HG03571 (cell line): ENCODE results near the gene ABCC11.

Experiments
- ATAC-seq: cut with Tn5 transposase; IDR thresholded peaks from one replicate; pipeline ENCODE4 v1.9.1; 2021; ENCODE audit not compliant: unreplicated experiment

ABCC11 gene

GRCh38 chr16:48133455-48134211, 113.7 kb downstream of the ABCC11 start:
- no peak for ATAC-seq

- no peak for ATAC-seq
These were observed 114.6 kb downstream of the ABCC11 start for GRCh38 chr16:48132696-48133095.

- no peak for ATAC-seq
These were observed 116.0 kb downstream of the ABCC11 start for GRCh38 chr16:48131201-48131935.

GRCh38 chr16:48129926-48130325, 117.4 kb downstream of the ABCC11 start:
- ATAC-seq = no peak

GRCh38 chr16:48128769-48129168, 118.6 kb downstream of the ABCC11 start:
- no peak for ATAC-seq

GRCh38 chr16:48126801-48127644, 120.3 kb downstream of the ABCC11 start:
- no peak for ATAC-seq

- no peak for ATAC-seq
These were observed 121.5 kb downstream of the ABCC11 start for GRCh38 chr16:48125888-48126287.

GRCh38 chr16:48124266-48124665, 123.1 kb downstream of the ABCC11 start:
- no peak for ATAC-seq

GRCh38 chr16:48123104-48123788, 124.1 kb downstream of the ABCC11 start:
- ATAC-seq = no peak

GRCh38 chr16:48121276-48121675, 126.1 kb downstream of the ABCC11 start:
- ATAC-seq = no peak

- no peak for ATAC-seq
These were observed 128.5 kb downstream of the ABCC11 start for GRCh38 chr16:48118841-48119240.

- no peak for ATAC-seq
These were observed 129.9 kb downstream of the ABCC11 start for GRCh38 chr16:48117217-48118105.
